CD1c-positive myeloid dendritic cell (primary cell): ENCODE results near the gene TRIP13.
A peak's percentile ranks its signal among the peaks of the same experiment; 100 is the strongest.
"Not testable (repeated sequence)": the region's sequence is repeated elsewhere in the genome, so short reads cannot be mapped to it uniquely, and the experiment has no call there.

Experiments used
- DNase-seq: peaks from one replicate; pipeline ENCODE4 v3.0.0-alpha.2; 2016; ENCODE audit errors: extremely low spot score

TRIP13 gene, protein sequence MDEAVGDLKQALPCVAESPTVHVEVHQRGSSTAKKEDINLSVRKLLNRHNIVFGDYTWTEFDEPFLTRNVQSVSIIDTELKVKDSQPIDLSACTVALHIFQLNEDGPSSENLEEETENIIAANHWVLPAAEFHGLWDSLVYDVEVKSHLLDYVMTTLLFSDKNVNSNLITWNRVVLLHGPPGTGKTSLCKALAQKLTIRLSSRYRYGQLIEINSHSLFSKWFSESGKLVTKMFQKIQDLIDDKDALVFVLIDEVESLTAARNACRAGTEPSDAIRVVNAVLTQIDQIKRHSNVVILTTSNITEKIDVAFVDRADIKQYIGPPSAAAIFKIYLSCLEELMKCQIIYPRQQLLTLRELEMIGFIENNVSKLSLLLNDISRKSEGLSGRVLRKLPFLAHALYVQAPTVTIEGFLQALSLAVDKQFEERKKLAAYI

DNA sequence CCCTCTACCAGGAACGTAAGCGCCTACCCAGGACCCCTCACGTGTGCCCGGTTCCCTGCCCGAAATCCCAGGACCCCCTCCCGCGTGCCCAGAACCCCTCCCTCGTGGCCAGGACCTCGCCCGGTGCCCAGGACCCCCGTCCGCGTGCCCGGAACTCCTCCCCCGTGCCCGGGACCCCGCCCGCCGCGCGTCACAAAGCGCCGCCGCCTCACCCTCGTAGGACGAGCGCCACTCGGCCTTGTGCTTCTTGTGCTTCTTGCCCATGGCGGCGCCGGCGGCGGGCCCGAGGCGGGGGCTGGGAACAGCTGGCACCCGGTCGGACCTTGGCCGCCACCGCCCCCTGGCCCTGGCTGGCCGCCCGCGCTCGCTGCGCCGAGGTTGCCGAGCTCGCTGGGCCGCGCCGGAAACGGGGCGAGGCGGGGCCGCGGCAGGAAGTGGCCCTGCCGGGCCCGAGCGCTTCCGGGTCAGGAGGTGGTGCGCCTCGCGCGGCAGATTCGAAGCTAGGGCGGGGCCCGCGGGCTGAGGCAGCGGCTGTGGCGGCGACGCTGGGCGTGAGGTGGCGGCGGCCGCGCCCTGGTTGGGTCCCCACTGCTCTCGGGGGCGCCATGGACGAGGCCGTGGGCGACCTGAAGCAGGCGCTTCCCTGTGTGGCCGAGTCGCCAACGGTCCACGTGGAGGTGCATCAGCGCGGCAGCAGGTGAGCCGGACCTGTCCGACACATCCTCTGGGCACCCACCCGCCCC is at the start of gene TRIP13, which contains the start of gene BRD9:
Gene TRIP13 (plus strand): TSS at position 491 of the 743 bp plus-strand sequence. CDS start 115 bp downstream, at position 606.
Gene BRD9 (minus strand): TSS at position 408 of the 743 bp plus-strand sequence. CDS start 144 bp downstream, at position 264.
- peak; percentile 92 for DNase-seq

DNA sequence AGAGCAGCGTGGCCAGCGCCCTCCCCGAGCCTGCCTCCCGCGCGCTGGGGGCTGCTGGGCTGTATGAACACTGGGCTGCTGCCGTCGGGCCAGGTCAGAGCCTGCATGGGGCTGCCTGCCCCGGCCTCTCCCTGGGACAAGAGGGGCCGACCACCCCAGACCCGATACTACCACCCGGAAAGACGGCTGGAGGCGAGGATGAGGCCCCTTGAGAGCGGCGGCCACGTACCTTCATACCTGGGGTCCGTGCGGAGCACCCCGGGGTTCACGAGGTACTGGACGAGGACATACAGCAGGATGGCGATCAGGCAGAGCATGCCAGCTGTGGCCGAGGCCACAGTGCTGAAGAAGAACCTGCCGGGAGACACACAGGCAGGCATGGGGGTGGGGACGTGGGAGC is 49.3 kb upstream of the TRIP13 start:
- DNase-seq: not testable (repeated sequence)

GRCh38 chr5:843926-844325 is 48.8 kb upstream of the TRIP13 start:
- not testable (repeated sequence) for DNase-seq

DNA sequence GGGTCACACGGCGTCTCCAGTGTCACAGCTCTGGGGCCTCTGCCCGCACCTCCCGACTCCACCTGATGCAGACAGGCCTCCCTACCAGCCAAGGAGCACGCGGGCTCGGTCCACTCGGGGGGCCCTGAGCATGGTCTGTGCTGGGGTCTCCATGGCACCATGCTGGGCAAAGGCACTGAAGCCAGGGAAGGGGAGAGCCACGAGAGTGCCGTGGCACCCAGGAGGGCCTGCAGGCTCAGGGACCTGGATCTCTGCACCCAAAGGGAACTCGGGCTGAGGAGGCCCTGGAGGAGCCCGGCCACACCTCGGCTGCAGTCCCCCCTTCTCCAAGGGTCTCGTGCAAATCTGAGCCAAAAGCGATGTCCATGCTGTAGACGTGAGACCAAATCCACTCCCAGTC is 48.3 kb upstream of the TRIP13 start:
- DNase-seq: not testable (repeated sequence)

GRCh38 chr5:845031-845675 is 47.5 kb upstream of the TRIP13 start:
- DNase-seq: not testable (repeated sequence)

GRCh38 chr5:845676-846601 is 46.7 kb upstream of the TRIP13 start:
- DNase-seq: not testable (repeated sequence)

DNA sequence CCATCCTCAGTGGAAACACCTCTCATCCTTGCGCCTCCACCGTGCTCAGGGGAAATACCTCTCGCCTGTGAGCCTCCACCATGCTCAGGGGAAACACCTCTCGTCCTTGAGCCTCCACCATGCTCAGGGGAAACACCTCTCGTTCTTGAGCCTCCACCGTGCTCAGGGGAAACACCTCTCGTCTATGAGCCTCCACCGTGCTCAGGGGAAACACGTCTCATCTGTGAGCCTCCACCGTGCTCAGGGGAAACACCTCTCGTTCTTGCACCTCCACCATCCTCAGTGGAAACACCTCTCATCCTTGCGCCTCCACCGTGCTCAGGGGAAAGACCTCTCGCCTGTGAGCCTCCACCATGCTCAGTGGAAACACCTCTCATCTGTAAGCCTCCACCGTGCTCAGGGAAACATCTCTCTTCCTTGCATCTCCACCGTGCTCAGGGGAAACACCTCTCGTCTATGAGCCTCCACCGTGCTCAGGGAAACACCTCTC is 46.0 kb upstream of the TRIP13 start:
- not testable (repeated sequence) for DNase-seq

DNA sequence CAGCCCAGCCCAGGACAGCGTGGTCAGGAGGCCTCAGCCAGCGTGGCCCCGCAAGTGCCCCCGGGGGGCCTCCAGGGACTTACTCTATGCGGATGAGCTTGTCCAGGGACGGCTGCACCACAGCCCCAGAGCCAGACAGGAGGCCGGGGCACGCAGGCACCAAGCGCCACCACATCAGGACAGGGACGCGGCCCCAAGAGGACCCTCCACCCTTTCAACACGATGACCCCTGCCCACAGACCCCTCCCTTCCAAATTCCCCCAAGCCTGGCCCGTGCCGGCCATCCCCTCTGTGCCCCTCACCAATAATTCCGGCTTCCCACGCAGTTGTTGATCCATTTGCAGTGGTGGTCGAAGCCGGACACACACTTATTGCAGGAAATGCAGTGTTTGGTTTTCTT is 45.5 kb upstream of the TRIP13 start:
- DNase-seq: not testable (repeated sequence)

- DNase-seq: not testable (repeated sequence)
These were observed 44.9 kb upstream of the TRIP13 start for GRCh38 chr5:847736-848135.

DNA sequence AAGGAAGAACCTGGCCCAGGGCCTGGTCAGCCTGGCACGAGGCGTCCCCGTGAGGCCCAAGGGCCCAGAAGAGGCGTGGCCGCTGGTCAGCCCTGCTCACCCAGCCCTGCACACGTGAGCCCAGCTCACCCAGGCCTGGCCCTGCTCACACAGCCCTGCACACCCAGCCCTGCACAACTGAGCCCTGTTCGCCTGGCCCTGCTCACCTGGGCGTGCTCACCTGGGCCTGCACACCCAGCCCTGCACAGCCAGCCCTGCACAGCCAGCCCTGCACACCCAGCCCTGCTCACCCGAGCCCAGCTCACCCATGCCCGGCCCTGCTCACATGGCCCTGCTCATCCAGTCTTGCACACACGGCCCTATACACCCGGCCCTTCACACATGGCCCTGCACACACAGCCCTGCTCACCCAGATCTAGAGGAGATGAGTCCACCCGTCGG is 44.0 kb upstream of the TRIP13 start:
- no peak for DNase-seq

- DNase-seq: no peak
These were observed 42.9 kb upstream of the TRIP13 start for GRCh38 chr5:849651-850301.

DNA sequence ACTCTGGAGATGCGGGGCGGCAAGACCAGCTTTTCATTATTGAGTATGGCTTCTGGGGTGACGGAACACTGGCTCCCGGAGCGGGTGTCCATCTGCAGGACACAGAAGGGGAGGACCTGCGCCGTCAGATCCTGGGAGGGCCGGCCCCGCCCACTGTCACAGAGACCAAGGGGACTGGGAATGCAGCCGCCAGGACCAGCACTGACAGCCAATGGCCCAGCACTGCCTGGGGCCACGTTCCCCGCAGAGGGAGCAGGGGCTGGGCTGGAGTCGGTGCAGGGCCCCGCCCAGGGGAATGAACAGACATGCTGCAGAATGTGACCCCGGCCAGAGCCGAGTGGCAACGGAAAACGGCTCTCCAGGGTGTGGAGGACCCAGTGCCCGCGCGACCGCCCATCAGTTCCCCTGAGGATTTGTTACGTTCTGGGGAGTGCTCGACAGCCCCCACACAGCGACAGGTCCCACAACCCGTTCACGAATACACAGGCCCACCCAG is 42.1 kb upstream of the TRIP13 start, which contains the start of gene ZDHHC11:
Gene ZDHHC11 (minus strand): TSS at position 476 of the 496 bp plus-strand sequence. CDS start 384 bp downstream, at position 92.
- no peak for DNase-seq

DNA sequence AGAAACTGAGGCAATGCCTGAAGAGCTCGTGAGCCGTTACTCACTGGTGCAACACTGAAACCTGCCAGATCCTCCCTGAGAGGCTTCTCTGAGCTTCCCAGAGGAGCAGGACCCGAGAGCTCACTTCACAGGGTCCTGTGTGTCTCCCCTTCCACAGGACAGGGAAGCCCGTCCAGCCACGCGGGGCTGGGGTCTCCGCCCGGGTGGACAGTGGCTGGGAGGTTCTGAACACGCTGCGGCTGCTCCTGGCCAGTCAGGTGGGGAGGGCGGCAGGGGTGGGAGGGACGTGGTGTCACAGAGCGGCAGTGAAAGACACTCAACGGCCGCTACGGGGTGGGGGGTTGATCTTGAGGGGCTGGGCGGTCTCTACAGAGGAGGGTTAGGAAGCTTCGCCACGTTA is 41.6 kb upstream of the TRIP13 start:
- no peak for DNase-seq

GRCh38 chr5:851553-851952 is 41.1 kb upstream of the TRIP13 start:
- DNase-seq: no peak

DNA sequence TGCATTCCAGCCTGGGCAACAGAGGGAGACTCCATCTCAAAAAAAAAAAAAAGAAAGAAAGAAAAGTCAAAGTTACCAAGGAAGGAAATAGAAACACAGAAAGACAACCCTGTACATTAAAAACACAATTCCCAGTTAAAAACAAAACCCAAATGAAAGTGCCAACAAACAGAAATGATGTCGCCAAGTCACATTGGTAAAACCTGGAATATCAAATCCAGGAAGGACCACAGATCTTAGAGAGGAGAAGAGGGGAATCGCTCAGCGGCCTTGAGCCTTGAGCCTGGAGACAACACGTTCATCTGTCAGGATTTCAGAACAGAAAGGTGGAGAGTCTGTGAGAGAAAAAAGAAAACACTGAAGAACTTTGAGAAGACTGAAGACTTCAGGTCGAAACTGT is 40.7 kb upstream of the TRIP13 start:
- DNase-seq: no peak

- no peak for DNase-seq
These were observed 40.0 kb upstream of the TRIP13 start for GRCh38 chr5:852431-853401.

DNA sequence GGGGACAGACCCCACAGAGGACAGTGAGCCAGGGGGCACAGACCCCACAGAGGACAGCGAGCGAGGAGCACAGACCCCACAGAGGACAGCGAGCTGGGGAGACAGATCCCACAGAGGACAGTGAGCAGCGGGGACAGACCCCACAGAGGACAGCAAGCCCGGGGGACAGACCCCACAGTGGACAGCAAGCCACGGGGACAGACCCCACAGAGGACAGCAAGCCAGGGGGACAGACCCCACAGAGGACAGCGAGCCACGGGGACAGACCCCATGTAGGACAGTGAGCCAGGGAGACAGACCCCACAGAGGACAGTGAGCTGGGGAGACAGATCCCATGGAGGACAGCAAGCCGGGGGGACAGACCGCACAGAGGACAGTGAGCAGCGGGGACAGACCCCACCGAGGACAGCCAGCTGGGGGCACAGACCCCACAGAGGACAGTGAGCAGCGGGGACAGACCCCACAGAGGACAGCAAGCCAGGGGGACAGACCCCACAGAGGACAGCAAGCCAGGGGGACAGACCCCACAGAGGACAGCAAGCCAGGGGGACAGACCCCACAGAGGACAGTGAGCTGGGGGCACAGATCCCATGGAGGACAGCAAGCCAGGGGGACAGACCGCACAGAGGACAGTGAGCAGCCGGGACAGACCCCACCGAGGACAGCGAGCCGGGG is 39.1 kb upstream of the TRIP13 start:
- DNase-seq: not testable (repeated sequence)

DNA sequence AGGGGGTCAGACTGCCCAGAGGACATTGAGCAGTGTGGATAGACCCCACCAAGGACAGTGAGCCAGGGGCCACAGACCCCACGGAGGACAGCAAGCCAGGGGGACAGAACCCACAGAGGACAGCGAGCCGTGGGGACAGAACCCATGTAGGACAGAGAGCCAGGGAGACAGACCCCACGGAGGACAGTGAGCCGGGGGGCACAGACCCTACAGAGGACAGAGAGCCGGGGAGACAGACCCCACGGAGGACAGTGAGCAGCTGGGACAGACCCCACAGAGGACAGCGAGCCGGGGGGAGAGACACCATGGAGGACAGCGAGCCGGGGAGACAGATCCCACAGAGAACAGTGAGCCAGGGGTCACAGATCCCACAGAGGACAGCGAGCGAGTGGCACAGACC is 38.5 kb upstream of the TRIP13 start:
- DNase-seq: no peak
